ENCODE data around the gene DBNL. TPM values are rescaled to one million over a fixed set of nuclear protein-coding genes. Genes with fewer than 3 reads are reported as not detected.
A peak's percentile ranks its signal among the peaks of the same experiment; 100 is the strongest.

DBNL gene
- total RNA-seq, 4 donors from 2014 or later = 95.7 to 133 (median 98.2) TPM

DNA sequence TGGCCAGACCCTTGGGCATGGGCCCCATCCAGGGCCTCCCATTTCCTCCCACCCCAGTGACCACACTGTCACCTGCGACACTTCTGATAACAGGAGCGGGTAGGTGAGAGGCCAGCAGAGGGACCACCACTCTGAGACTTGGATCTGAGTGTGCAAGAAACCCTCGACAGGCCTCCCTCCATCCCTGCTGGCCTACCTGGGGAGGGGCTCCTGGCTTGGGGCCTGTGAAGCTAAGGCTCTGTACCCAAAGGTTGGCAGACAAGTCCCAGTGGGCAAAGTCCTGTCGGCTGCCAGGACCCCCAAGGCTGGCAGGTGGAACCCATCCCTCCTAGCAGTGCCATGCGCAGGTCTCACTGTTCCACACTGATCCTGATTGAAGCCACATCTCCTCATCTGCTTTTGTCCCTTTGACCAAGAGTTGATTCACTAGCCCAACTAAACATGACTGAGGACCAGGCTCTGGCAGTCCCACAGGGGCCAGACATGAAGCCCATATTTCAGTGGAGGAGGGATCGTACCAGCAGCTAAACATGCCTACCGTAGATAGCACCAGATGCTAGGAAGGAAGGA lies 22.1 kb downstream of the DBNL start:
- H3K4me3 ChIP-seq = no peak overlapping the region
- no peaks in the 10 kb centered on the region for H3K9me3 ChIP-seq
- no peak overlapping the region for H3K27ac ChIP-seq
- H3K36me3 ChIP-seq = peaks cover 10% of the 10 kb centered on the region
- peaks cover 29% of the 10 kb centered on the region for H3K4me1 ChIP-seq
- 73% methylated on average over 3 of the region's 7 CpGs for WGBS
- peak; percentile 64 to 72 for DNase-seq (ENCODE audit: low spot score in 2 of 2)
- H3K27me3 ChIP-seq = no peaks in the 10 kb centered on the region
- TF ChIP-seq EP300 (IDR thresholded peaks at IDR 0.05) (no peak), POLR2A (IDR thresholded peaks at IDR 0.05) (no peak), POLR2AphosphoS5 (IDR thresholded peaks at IDR 0.05) (no peak)
- TF ChIP-seq, protein P1, sequence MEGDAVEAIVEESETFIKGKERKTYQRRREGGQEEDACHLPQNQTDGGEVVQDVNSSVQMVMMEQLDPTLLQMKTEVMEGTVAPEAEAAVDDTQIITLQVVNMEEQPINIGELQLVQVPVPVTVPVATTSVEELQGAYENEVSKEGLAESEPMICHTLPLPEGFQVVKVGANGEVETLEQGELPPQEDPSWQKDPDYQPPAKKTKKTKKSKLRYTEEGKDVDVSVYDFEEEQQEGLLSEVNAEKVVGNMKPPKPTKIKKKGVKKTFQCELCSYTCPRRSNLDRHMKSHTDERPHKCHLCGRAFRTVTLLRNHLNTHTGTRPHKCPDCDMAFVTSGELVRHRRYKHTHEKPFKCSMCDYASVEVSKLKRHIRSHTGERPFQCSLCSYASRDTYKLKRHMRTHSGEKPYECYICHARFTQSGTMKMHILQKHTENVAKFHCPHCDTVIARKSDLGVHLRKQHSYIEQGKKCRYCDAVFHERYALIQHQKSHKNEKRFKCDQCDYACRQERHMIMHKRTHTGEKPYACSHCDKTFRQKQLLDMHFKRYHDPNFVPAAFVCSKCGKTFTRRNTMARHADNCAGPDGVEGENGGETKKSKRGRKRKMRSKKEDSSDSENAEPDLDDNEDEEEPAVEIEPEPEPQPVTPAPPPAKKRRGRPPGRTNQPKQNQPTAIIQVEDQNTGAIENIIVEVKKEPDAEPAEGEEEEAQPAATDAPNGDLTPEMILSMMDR (IDR thresholded peaks at IDR 0.05) = no peak

DNA sequence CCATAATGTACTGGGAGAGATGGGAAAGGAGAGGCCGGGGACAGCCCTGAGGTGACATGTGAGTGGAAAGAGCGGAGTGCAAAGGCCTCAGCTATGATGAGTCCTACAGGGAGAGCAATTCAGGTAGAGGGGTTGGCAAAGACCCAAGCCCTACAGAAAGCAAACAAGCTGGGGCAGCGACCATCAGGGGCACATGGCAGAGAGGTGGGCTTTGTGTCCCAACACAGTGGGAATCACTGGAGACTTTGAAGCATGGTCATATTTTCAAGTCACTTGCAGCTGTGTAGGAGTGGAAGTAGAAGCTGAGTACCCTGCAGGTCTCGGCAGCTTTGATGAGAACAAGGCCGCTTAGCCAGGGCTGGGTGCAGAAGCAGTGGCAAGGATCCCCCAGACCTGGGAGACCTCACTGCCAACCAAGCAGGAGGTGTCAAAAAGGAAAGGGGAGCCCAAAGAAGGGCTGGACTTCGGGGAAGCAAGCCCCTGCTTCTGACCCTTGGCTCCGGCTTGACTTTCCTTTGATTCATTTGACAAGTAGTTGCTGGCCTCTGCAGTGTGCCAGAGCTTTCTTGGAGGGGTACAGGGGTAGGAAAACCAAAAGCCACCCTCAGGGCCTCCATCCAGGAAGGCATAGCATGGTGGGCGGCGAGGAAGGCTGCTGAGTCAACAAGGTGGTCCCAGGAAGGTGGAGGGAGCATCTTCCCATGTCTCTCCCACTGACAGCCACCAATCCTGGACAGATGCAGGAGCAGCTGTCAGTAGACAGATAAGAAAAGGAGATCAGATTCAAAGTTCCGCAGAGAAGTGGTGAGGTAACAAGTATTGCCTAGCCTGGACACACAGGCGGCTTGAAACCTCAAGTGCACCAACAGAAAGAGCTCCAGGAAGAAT lies 22.8 kb downstream of the DBNL start:
- WGBS = 85% methylated on average over 11 of the region's 11 CpGs
- Histone ChIP-seq H3K9me3 (no peaks in the 10 kb centered on the region), H3K27me3 (no peaks in the 10 kb centered on the region), H3K4me1 (peaks cover 36% of the 10 kb centered on the region), H3K27ac (no peak overlapping the region), H3K36me3 (peaks cover 3% of the 10 kb centered on the region), H3K4me3 (no peak overlapping the region)
- TF ChIP-seq EP300 (IDR thresholded peaks at IDR 0.05) (no peak), POLR2AphosphoS5 (IDR thresholded peaks at IDR 0.05) (no peak), POLR2A (IDR thresholded peaks at IDR 0.05) (no peak)
- TF ChIP-seq, protein P1 (IDR thresholded peaks at IDR 0.05) = no peak
- peak; percentile 55 to 58 for DNase-seq (ENCODE audit: low spot score in 2 of 2)

DNA sequence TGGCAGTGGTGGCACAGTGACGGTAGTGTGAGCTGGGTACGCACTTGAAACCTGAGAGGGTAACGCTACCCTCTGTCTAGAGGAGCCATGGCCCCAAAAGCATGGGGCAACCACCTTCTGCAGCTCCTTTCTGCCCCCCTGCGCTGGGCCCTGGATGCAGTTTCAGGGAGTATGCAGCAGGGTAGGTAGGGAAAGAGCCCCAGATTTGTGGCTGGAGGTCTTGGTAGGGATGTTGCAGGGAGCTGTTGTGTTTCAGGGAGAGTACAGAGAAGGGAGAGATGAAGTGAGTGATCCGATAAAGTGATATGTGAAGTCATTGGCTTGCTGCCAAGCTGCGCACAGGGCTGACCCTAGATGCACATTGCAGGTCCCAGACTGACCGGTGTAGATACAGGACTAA lies 23.6 kb downstream of the DBNL start:
- H3K36me3 ChIP-seq = peaks cover 3% of the 10 kb centered on the region
- WGBS = 71% methylated on average over 7 of the region's 7 CpGs
- TF ChIP-seq, protein P1 (IDR thresholded peaks at IDR 0.05) = no peak
- TF ChIP-seq POLR2A (IDR thresholded peaks at IDR 0.05) = no peak
- TF ChIP-seq EP300 (IDR thresholded peaks at IDR 0.05) = no peak
- TF ChIP-seq POLR2AphosphoS5 (IDR thresholded peaks at IDR 0.05) = no peak
- H3K27me3 ChIP-seq = no peaks in the 10 kb centered on the region
- H3K4me3 ChIP-seq = no peak overlapping the region
- no peak overlapping the region for H3K27ac ChIP-seq
- peaks cover 43% of the 10 kb centered on the region for H3K4me1 ChIP-seq
- no peaks in the 10 kb centered on the region for H3K9me3 ChIP-seq
- no peak for DNase-seq (ENCODE audit: low spot score in 2 of 2)

DNA sequence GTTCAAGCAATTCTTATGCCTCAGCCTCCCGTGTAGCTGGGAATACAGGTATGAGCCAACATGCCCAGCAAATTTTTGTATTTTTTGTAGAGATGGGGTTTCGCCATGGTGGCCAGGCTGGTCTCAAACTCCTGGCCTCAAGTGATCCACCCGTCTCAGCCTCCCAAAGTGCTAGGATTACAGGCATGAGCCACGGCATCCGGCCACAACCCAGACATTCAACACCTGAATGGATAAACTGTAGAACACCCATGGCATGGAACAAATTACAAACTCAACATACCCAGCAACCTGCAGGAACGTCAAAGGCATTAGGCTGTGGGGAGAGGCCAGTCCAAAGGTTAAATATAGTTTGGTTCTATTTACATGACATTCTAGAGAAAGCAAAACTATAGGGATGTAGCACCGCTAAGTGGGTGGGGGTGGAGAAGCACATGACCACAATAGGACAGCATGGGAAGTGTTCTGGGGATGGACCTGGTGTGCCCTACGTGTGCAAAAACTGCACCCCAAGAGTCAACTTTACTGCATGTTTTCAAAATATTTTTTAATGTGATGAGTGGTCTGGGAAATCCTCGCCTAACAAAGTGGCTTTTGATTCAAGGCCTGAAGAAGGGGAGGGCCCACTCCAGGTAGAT lies 27.3 kb downstream of the DBNL start:
- Histone ChIP-seq H3K27ac (no peak overlapping the region), H3K36me3 (peaks cover 28% of the 10 kb centered on the region), H3K27me3 (no peaks in the 10 kb centered on the region), H3K4me3 (no peak overlapping the region), H3K9me3 (no peaks in the 10 kb centered on the region), H3K4me1 (peaks cover 41% of the 10 kb centered on the region)
- DNase-seq (ENCODE audit: low spot score in 2 of 2) = no peak
- WGBS = 71% methylated on average over 9 of the region's 9 CpGs
- TF ChIP-seq EP300 (IDR thresholded peaks at IDR 0.05) (no peak), POLR2AphosphoS5 (IDR thresholded peaks at IDR 0.05) (no peak), POLR2A (IDR thresholded peaks at IDR 0.05) (no peak)
- TF ChIP-seq, protein P1 (IDR thresholded peaks at IDR 0.05) = no peak
